TTC549 (cell line): ENCODE data around the gene HOTAIR.

ENCODE experiments used
- FAIRE-seq: peaks from 2 replicates; lab custom pipeline; 2012; peaks lifted over from hg19 to GRCh38; lab: Jason Lieb, UNC

HOTAIR gene

DNA sequence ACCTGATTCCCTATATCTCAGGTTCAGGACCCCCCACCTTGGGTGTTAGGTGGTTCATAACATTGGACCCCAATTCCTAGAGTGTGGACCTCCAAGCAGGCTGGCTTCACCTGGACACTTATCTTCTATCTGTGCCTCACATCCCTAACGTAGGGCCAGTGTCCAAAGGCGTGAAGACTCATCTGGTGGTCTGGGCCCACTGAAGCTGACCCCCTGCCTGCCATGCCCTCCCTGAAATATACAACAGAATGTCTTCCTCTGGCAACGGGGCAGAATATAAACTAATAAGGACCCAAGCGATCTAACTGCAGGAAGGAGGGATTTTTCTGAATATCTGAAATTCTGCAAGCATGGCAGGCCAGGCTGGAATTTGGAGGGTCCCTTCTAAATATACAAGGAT is 30.5 kb downstream of the HOTAIR start:
- FAIRE-seq: no peak

DNA sequence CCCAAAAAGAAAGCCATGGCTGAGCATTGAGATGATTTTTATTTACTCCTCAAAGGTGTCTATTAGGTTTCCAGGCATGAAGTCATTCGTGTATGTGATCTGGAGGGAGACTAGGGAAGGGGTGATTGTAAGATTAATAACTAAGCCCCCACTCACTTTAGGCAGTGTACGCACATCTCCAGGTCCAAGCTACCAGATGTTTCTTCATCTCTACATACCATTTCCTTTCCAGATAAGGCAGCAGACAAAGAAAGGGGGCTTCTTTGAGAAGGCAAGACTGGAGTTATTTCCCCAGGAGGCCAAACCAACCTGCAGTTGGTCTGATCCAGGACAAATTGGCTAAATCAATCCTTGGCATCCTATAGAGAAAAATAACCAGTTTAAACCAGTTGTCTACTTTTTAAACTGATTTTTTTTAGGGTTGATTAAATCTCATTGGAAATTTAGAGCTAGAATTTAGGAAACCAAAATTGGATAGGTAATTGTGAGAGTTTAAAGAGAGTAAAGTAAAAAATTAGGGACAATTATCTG is 32.2 kb downstream of the HOTAIR start:
- FAIRE-seq: no peak

DNA sequence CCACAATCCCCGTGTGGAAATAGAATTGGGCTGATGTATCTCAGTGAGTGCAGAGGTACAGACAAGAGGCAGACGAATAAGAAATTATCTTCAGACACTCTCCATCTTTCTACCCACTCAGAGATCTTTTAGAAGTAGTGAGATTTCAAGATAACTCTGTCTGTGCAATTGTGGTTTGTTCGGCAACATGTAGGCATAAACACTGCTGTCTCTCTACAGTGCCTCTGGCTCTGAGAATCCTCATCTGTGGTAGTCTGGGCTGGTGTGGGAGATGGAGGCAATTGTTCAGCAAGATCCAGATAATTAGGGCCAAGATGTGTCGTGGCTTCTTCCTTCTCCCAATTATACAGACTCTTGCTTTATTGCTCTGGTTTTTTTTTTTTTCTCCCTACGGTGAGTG is 33.0 kb downstream of the HOTAIR start:
- no peak for FAIRE-seq

DNA sequence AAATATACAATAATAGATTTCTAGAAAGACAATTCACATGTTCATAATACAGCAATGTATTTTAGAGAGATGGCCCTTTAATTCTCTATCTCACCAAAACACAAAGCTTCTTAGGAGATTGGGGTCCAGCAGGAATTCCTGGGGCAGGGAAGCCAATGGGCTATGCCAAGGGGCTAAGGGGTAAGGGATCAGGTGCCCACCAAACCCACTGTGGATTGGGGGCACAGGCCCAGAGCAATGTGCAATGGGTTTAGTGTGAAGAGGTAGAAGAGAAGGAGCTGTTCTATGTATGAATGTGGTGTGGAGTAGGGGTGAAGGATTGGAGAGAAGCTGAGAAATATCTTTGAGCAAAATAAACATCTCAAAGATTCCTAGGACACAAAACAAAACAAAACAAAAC is 33.6 kb downstream of the HOTAIR start:
- no peak for FAIRE-seq

DNA sequence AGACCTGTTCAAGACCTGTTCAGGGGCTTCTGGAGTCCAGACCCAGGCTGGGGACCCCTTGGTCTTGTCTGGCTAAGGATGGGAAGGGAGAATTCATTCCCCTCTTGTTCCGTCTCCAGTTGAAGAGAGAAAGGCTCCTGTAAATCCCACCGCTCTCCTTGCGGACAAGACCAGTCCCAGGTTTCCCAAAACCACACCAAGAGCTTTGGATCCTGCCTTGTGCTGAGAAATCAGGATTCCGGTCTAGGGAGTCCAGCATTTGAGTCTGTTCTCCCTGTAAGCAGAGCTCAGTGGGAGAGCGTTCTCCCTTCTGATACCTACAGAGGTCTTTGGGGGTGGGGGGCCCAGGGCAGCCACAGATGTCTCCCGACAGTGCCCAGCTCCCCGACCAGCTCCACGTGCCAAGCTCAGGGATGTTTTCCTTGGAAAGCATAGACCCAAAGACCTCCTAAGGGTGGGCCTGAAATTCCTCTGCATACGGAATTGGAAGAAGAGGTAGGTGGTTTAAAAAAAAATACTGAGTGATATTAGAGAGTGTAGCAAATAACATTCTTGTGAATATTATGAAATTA is 34.2 kb downstream of the HOTAIR start:
- no peak for FAIRE-seq

DNA sequence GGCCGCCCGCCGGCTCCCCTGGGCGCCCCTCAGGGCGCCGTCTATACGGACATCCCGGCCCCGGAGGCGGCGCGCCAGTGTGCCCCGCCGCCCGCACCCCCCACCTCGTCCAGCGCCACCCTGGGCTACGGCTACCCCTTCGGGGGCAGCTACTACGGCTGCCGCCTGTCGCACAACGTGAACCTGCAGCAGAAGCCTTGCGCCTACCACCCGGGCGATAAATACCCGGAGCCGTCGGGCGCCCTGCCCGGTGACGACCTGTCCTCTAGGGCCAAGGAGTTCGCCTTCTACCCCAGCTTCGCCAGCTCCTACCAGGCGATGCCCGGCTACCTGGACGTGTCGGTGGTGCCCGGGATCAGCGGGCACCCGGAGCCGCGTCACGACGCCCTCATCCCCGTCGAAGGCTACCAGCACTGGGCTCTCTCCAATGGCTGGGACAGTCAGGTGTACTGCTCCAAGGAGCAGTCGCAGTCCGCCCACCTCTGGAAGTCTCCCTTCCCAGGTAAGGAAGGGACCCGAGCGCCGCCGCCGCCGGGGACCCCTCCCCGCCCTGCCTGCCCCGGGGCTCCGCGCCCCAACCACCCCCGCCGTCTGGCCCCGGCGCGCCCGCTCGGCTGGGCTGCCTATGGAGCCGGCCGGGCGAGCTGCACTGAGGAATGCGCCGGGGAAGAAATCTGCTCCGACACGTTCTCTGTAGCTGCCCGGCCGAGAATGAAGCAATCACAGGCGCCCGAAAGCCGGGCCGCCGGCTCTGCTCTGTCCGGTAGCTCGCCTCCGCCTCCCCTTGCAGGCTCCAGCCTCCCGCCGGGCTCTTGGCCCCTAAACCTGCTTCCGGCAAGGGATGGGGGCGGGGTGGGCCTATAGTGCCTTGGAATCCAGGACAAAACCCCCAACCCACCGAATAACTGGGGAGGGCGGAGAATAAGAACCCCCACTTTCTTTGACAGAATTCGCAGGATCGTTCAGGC is 35.3 kb downstream of the HOTAIR start:
- FAIRE-seq: no peak

DNA sequence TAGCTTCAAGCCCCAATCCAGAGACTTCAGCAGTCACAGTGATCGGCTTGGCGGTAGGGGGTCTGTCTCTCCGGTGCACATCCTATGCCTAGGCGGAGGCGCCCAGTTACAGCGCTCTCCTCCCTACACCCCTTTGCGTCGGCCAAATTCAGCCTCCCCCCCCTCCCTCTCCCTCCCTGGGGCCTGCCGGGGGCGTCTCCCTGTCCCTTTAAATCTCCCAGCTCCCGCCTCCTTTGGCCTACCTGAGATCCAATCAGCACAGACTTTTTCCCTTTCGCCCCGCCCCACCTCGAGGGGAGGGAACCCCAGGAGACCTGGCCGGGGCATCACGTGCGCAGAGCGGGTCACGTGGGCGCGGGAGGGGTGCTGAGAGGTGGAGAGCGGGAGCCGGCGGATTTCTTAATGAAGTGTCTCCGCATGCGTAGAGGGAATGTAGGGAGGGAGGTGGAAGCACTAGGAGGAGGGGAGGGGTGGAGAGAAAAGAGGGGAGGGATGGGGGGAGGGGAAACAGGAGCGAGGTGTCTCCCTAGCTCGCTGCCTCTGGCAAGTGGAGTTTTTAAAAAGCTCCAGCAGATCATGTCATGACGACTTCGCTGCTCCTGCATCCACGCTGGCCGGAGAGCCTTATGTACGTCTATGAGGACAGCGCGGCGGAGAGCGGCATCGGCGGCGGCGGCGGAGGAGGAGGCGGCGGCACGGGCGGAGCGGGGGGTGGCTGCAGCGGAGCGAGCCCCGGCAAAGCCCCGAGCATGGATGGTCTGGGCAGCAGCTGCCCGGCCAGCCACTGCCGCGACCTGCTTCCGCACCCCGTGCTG is 36.2 kb downstream of the HOTAIR start, which contains the start of gene HOXC13:
Gene HOXC13, plus strand, starts transcription at position 506 of the 815 bp plus-strand sequence. Its CDS starts 76 bp downstream, at position 582.
- peak; percentile 95 for FAIRE-seq

DNA sequence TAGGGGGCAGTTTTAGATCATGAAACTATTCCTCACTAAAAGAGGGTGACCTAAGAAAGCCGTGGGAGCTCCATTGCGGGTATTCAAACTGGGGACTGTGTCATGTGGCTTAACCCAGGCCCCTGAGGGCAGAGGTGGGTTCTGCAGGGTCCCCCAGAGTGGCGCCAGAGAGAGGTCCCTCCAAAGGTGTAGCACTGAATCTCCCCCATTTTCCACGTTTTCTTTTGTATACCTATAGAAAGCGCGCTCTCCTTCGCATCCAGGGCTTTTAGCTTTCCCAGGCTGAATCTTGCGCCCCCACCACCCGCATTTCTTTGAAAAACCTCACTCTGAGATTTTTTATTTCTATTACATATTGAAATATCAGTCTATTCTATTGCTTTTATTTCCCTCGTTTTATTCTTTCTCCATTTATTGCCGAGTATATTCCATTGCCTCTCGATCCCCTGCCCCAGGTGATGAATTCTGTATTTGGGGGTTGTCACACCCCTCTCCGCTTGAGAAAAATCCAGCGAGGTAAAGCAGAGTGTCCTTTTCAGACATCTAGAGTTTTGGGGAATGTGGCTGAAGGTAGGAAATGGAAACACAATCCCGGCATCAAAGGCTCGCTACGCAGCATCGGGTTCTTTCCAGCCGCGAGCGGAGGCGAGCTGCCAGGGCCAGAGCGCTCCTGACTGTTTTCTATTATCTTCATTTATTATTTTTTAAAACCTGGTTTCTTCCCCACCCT is 37.0 kb downstream of the HOTAIR start:
- FAIRE-seq: no peak

DNA sequence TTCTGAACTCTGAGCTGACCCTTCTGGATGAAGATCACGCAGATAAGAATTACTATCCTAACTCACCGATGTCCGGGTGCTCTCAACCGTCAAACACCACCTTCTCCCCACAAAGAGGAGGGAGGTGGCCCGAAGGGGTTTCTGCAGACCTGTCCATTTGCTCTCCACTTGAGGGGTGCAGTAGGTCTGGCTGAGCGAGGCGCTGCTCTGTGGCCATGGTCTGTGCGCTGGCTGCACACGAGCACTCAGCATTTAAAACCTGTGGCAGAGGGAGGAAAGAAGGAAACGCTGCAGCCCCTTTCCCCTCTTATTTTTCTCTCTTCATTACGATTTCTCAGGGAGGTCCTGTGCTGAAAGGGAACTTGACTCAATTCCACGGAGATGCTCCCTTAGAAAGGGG is 37.7 kb downstream of the HOTAIR start:
- FAIRE-seq: no peak

DNA sequence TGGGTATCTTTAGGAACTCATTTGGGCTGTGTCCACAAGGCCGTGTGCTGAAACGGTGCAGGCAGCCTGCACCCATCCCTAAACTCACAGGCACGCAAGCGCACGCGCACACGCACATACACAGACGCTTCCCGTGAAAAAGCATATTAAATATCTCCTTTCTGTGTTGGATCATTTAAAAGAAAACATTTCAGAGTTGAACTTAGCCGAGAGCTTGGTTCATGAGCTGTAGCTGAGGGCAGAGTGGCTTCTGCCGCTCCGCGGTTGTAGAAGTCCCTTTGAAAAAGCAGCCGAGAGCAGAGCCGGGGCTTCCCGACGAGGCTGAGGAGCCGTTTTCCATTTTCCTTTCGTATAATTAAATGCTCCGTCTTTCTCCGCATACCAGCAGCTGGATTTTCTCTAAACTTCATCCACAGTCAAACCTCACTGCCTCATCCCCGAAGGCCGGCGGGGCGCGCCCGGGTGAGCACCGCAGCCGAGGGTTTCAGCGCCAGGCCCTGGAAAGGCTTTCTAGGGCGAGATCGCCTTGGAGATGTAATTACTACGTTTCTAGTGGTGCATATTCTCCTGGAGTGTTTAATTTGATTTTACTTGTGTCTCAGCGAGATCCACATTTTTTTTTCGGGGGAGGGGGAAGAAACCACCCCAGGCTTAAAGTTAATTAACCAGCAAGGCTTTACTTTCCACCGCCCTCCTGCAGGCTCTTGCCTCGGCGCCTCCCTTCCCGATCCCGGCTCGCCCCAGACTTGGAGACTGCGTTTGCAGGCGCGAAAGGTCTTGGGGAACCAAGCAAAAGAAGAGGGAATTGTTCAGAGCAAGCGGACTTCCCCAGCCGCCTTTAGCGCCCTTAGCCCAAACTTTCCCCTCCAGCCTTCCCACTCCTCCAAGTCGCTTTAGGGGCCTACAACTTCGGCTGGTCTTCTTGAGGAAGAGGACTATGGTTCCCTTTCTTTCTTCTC is 39.1 kb downstream of the HOTAIR start:
- FAIRE-seq: no peak

DNA sequence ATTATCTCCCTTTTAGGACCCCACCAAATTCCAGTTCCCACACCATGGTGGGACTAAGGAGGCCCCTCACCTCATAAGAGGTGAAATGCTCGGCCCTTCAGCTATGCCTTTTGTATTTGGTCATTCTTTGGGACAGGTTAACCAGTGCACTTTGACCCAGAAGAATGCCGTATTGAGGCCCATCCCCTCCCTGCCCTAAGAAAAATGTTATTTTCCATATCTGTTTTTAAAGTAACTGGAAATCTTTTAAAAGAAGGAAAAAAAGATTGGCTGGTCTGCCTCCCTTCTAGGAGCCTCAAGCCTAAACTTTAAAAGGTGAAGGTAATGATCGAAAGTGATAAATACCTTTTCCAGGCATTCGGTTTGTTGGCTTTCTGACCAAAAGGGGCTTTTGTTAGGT is 41.8 kb downstream of the HOTAIR start:
- no peak for FAIRE-seq

DNA sequence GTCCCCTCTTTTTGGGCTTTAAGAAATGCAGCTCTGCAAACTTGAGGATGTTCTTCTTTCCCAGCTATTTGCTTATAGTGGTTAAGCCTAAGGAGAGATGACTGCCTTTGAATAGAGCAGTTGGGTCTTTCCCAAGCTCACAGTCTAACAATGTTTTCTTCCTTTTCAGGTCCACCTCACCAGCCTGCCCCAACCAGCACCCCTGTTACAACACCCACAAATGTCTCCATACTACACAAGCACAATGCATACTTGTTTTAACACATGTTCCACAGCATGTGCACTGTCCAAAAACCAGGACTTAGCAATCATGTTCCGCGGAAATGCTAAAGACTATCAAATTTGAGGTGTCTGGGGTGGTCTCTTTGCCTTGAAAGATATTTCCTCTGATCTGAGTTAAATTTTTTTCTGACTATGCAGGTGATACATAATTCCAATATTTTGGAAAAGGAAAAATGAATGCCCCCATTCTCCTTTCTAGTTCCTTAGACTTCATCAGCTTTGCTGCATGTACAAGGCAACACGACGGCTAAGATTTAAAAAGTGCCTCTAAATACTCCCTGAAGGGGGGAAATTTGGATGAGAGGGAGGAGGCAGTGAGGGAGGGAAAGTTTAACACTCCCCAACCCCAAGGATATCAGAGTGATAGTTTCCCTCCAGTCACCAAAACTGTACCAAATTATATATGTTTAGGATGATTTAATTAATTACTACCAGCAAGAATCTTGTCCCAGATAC is 42.7 kb downstream of the HOTAIR start:
- FAIRE-seq: no peak

DNA sequence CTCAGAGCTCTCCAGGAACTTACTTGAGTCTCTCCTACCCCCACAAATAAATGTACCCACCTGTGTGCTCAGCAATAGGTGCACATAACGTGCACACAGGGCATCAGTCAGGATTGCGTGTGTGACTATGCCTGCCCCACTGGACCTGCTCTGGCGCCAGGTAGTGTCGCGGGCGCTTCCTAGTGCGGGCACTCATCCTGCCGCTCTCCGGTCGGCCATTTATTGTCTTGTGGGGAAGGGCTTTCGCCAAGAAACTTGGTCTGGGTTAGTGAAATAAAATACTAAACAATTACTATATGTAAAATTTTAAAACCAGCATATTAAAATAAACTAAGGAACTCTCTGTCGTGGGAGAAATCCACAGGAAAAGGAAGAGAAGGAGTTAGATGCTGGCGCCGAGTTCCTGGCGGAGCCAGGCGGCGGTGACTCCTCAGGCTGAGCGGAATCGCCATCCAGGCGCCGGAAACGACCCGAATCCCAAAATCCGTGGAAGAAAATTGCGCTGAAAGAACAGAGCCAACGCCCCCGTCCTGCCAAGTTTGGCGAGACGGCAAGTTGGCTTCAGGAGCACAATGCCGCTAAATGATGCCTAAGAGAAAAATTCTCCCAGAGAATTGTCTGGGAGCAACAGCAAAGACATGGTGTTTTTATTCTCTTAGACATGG is 44.0 kb downstream of the HOTAIR start:
- no peak for FAIRE-seq

DNA sequence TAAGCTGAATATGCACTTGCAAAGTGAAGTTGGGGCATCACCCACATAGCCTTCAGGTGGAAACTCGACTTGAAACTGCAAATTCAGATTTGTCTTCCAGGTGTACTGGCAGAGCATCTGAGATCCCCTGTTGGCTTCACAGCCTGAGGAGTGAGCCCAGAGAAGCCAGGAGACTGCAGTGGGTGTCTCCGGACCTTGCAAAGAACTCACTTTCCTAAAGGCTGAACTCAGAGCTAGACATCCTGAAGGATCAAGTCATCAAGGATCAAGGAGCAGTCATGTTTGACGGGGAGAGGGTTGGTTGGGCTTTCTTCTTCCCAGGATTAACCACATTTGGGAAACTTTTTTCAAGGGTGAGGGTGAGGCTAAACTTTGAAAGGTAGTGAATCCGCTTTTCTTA is 45.2 kb downstream of the HOTAIR start:
- FAIRE-seq: no peak

DNA sequence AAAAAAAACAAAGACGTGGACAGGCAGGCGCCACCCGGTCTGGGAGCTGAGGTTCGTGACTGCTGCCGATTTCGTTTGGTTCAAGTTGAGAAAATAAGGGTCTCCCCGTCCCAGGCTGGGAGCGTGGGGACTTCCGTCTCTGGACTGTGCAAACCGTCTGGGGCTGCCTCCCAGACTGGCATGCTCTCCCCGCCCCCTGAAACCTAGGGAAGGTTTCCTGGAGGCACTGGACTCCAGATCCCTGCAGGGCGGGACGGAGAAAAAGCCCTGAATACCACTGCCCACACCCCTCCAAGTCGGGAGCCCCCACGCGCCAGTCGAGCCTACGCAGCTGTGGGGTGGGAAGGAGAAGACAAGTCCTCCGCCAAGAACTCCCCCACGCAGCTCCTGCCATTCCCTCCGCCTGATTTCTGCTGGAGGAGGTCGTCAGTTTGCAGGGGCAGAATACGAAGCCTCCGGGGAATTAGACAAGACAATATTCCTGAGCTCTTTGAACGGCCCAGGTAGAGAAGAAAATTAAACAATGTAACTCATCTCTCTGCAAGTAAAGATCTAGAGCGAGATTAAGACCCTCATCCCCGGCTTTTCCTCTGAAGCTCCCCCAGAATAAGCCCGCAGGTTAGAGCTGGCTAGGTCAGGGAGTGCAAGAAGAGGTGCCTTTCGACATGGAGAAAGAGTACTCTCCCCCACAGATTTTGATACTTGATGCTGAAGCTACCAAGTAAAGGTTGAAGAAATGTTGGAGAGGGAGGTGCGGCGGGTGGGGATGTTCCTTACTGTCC is 46.5 kb downstream of the HOTAIR start:
- no peak for FAIRE-seq

DNA sequence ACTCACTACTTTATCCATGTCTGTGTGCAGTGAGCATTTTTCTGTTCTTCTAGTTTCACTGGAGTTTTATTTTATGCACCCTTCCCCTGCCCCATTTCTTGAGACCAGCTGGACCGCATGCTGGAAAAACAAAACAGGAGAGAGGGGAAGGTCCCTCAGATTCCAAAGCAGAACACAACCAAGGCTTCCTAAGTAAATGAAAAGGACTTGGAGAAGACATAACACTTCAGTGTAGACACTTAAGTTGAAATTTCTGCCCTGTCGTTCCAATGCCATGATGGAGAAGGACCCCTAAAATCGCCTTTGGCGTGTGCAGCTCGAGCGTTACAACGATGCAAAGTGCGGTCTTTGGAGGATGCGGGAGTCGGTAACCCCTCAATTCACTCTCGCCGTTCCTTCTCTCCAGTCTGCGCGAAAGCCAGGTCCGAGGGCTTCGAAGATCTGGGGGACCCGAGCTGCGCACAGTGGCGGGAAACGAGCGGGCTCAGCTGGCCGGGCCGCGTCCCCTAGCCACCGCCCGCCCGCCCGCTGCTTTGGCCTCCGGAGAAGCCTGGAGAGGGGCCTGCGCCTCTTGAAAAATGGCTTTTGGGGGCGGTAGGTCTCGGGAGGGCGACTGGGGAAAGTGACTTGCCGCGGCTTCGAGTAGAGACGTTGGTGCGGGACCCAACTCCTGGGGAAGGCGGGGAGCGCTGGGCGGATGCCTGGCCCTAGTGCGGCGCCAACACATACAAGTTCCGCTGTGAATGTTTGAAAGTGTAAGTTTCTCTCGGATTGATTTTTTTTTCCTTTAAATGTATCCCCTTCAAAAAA is 47.3 kb downstream of the HOTAIR start:
- no peak for FAIRE-seq

DNA sequence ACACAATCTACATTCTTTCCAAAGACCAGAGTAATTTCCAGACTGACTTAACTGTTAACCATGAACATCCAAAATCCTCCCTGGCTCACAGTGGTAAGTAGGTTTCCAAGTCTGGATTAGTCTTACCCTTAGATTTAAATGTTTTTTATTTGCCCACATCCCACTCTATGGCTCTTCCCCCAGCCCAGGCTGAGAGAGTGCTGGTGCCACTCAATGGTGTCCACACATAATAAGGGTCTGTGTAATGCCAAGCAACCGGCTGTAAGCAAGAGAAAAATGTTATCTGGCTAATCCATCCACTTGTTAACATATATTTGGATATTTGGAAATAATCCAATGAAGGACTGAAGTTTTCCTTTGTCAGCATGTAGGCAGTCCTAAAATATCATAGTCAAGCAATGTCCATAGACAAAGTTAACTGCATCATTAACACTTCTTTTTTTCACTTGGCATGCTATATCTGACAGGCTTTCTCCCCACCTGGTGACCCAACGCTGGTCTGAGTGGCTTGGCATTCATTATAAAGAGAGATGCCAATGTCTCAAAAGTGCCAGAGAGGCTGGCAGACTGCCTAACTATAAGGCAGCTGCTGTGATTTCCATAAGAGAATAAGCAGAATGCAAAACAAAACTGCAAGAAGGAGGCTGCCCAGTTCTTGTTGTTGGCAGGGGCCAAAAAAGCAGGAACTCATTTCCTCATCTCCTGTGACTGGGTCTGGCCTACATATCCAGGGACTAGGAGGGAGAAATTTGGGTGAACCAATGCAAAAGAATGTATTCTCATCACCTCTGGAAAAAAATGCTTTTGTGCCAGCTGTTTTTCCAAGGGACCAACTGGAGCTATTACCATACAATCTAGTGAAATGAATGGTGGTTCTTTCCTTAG is 50.0 kb downstream of the HOTAIR start:
- FAIRE-seq: no peak
